ENCODE results near the gene STC2. TPM values are rescaled to one million over a fixed set of nuclear protein-coding genes. Genes with fewer than 3 reads are reported as not detected.
"Not testable (repeated sequence)": the region's sequence is repeated elsewhere in the genome, so short reads cannot be mapped to it uniquely, and the experiment has no call there.

STC2 gene, protein sequence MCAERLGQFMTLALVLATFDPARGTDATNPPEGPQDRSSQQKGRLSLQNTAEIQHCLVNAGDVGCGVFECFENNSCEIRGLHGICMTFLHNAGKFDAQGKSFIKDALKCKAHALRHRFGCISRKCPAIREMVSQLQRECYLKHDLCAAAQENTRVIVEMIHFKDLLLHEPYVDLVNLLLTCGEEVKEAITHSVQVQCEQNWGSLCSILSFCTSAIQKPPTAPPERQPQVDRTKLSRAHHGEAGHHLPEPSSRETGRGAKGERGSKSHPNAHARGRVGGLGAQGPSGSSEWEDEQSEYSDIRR
- 65.2 and 103 TPM in 2 replicates for total RNA-seq (2014; rRNA removed; shearing (Covaris generic); ENCODE audit: low replicate concordance)

DNA sequence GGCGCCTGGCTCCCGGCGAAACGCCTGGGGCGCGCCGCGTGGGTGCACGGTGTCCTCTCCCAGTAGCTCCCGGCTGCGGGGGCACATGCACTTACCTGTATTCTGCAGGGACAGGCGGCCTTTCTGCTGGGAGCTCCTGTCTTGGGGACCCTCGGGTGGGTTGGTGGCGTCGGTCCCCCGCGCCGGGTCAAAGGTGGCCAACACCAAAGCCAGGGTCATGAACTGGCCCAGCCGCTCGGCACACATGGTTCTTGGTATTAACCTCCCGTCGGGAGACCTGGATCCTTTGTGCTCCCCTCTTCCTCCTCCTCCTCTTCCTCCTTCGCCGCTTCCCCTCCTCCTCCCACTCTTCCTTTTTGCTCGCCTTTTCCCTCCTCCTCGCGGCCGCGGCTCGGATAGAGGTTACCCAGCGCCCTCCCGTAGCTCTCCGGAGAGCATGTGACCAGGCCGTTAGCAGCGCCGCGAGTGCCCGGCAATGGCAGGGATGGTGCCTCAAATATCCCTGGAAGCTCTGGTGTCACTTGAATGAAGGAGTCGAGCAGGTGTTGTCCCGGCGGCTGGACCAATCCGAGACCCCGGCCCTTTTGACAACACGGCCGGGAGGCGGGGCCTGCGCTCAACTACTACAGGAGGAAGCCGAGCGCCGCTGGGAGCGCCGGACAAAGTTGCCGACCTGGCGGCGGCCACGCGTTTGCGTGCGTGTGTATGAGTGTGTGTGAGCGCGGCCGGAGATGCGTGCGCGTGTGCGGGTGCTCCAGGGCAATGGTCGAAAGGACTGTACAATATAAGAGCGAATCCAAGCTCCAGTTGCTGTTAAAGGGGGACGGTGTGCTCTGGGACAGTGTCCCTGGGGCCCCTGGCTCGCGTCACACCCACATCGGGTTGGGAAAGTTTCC lies at the start of gene STC2:
TSS of gene STC2 (minus strand) at position 467 of the 896 bp plus-strand sequence. CDS start at position 246, 221 bp downstream.
- no peaks in the 10 kb centered on the region for H3K9me3 ChIP-seq
- peaks cover 47% of the 10 kb centered on the region for H3K36me3 ChIP-seq
- H3K4me3 ChIP-seq, result peak within 1 kb of the TSS; percentile 93
- H3K27me3 ChIP-seq, result no peaks in the 10 kb centered on the region
- peak; percentile 99 for DNase-seq

GRCh38 chr5:173371400-173371799 lies 43.2 kb upstream of the STC2 start:
- no peaks in the 10 kb centered on the region for H3K36me3 ChIP-seq
- H3K9me3 ChIP-seq, result peaks cover 2% of the 10 kb centered on the region; the same call in 1 of the 2 replicates
- H3K27me3 ChIP-seq, result no peaks in the 10 kb centered on the region
- DNase-seq, result no peak
- H3K4me3 ChIP-seq, result no peak overlapping the region

DNA sequence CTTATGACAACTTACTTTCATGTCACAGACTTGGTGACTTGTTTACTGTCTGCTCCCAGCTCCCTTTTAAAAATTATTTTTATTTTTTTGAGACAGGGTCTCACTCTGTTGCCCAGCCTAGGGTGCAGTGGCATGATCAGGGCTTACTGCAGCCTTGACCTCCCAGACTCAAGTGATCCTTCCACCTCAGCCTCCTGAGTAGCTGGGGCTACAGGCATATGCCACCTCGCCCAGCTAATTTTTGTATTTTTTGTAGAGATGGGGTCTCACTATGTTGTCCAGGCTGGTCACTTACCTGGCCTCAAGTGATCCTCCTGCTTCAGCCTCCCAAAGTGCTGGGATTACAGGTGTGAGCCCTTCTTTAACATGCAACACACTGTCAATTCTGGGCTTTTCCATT lies 35.2 kb upstream of the STC2 start:
- H3K4me3 ChIP-seq, H3K27me3 ChIP-seq, H3K9me3 ChIP-seq, DNase-seq, H3K36me3 ChIP-seq: not testable (repeated sequence)

DNA sequence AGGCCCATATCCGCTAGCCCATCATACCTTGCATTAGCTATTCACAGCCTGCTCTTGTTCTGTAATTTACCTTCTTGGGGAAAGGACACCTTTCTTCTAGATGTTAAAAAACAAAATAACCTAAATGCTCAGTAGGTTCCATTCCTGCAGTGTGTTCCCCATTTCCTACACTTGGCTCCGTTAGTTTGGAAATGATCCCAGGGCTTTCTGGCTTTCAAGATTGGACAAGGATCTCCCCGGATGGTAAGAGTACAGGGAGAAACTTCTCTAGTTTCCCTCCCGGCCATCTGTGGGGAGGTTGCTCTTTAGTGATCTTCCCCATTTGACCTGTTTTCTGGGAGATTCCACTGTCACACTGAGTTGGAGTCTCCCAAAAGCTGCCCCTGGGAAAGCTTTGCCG lies 27.3 kb upstream of the STC2 start:
- Histone ChIP-seq H3K27me3 (no peaks in the 10 kb centered on the region), H3K36me3 (no peaks in the 10 kb centered on the region), H3K9me3 (no peaks in the 10 kb centered on the region), H3K4me3 (no peak overlapping the region)
- DNase-seq, result no peak

GRCh38 chr5:173354645-173355044 lies 26.4 kb upstream of the STC2 start:
- Histone ChIP-seq H3K9me3 (no peaks in the 10 kb centered on the region), H3K27me3 (no peaks in the 10 kb centered on the region), H3K4me3 (no peak overlapping the region), H3K36me3 (no peaks in the 10 kb centered on the region)
- DNase-seq, result no peak

DNA sequence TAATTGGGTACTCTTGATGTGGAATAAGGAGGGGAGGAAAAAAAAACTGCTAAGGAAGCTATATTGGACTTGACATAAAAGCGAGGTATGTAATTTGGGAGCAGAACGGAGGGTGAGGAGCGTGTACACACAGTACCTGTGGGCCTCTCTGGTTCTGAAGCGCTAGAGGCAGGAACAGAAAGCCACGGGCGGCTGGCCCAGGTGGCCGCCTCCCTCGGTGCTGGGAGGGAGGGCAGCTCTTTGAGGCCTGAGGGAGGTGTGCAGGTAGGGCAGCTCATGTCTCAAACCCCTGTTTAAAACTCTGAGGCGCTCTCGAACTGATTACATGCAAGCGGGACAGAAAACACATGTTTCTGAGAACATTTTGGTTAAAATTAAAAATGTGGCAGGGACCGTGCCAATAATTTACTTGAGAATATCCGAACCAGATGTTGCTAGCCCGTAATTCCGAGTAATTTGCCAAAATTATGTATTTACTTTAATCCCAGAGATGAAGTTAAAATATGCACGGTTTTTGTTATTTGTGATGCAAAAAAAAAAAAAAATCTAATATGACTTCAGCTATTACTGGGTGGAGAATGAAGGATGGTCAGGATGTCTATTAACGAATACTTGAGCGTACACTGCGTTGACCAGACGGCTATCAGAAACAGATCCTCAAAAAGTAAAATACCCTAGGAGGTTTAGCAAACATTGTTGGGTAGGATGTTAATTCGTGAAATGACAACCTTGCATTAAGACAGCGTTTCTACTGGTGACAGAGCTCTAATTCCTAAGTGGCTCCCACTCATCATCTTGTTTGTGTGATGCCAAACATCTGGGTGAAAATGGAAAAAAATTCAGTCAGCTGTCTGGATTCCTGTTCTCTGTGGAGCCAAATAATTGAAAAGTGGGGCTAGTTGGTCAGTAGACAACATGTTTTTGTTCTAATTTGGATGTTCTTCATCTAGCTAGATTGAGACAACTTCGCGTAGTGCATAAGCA lies 24.4 kb upstream of the STC2 start:
- no peaks in the 10 kb centered on the region for H3K9me3 ChIP-seq
- no peak for DNase-seq

GRCh38 chr5:173342813-173343755 lies 14.9 kb upstream of the STC2 start:
- no peak for DNase-seq
- Histone ChIP-seq H3K27me3 (no peaks in the 10 kb centered on the region), H3K9me3 (no peaks in the 10 kb centered on the region; the same call in 1 of the 2 replicates), H3K36me3 (no peaks in the 10 kb centered on the region), H3K4me3 (no peak overlapping the region)

More for the DNA sequence above, 24.4 kb upstream of the STC2 start:
- no peaks in the 10 kb centered on the region for H3K36me3 ChIP-seq
- no peak overlapping the region for H3K4me3 ChIP-seq
- no peaks in the 10 kb centered on the region for H3K27me3 ChIP-seq

DNA sequence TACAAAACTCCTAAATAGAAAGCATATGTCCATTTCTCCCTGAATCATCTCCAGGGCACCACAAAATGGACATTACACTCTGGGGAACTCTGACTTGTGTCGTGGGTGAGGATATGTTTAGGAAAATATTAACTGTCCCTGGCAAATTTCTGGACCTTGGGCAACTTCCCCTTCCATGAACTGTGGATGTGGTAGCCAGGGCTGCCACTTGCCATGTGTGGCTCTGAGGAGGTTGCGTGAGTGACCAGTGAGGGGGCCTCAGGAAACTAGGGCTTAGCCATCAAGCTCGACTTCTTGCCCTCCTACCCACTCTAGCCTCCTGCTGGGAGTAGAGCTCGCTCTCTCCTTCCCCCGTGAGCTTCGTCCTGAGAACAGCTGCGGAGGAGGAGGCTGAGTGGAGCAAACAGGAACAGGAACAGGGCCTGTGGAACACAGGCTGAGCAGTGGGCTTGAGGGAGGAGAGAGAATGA lies 13.8 kb upstream of the STC2 start:
- Histone ChIP-seq H3K36me3 (no peaks in the 10 kb centered on the region; the same call in 1 of the 2 replicates), H3K4me3 (no peak overlapping the region), H3K27me3 (no peaks in the 10 kb centered on the region), H3K9me3 (no peaks in the 10 kb centered on the region)
- DNase-seq, result no peak

DNA sequence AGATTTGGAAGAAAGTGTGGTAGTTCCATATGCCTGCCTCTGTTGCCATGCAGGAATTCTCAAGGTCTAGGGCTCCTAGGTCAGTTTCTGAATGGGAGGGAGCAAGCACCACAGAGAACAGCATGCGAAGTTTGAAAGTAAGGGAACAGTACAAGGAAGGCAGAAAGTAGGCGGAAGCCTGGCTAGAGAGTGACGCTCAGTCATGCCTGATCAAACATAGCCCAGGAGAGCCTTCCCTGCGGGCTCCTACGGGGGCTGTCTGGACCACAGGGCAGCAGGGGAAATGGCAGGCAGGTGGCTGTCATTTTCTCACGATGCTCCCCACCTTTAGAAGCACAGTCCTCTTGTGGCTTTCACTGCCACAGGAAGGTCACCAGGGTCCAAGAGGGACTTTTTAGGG lies 12.8 kb upstream of the STC2 start:
- H3K9me3 ChIP-seq, result no peaks in the 10 kb centered on the region

DNA sequence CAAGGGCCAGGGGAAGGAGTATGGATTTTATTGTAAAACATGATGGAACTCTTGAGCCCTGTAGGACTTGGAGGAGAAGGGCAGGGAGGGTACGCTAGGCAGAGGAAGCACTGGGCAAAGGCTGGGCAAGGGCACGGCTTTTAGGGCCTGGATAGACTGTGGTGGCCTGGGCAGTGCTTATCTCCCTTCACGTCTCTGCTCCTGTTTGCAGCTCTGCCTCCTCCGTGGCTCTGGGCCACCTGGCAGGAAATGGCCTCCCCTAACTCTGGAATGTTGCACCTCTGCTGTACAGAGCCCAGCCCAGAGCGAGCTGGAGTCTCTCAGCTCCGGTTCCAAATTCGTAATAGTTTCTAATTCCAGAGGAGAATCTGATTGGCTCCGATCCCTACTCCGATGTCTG lies 12.2 kb upstream of the STC2 start:
- Histone ChIP-seq H3K36me3 (no peaks in the 10 kb centered on the region; the same call in none of the 2 replicates), H3K9me3 (no peaks in the 10 kb centered on the region), H3K4me3 (no peak overlapping the region), H3K27me3 (no peaks in the 10 kb centered on the region)
- no peak for DNase-seq

More for the DNA sequence above, 12.8 kb upstream of the STC2 start:
- no peaks in the 10 kb centered on the region for H3K27me3 ChIP-seq
- H3K36me3 ChIP-seq, result no peaks in the 10 kb centered on the region; the same call in 1 of the 2 replicates
- no peak for DNase-seq
- no peak overlapping the region for H3K4me3 ChIP-seq

GRCh38 chr5:173339286-173339685 lies 11.1 kb upstream of the STC2 start:
- no peak for DNase-seq
- Histone ChIP-seq H3K4me3 (no peak overlapping the region), H3K9me3 (no peaks in the 10 kb centered on the region), H3K36me3 (no peaks in the 10 kb centered on the region; the same call in none of the 2 replicates), H3K27me3 (no peaks in the 10 kb centered on the region)

- Histone ChIP-seq H3K27me3 (no peaks in the 10 kb centered on the region), H3K36me3 (no peaks in the 10 kb centered on the region; the same call in none of the 2 replicates), H3K4me3 (no peak overlapping the region), H3K9me3 (no peaks in the 10 kb centered on the region)
- DNase-seq, result no peak
Measured at GRCh38 chr5:173338380-173339015, 10.3 kb upstream of the STC2 start.

GRCh38 chr5:173334808-173335207 lies 6.6 kb upstream of the STC2 start:
- no peaks in the 10 kb centered on the region; the same call in none of the 2 replicates for H3K36me3 ChIP-seq
- H3K9me3 ChIP-seq, result no peaks in the 10 kb centered on the region
- no peaks in the 10 kb centered on the region for H3K27me3 ChIP-seq
- DNase-seq, result no peak
- no peak overlapping the region for H3K4me3 ChIP-seq

- no peak overlapping the region for H3K4me3 ChIP-seq
- no peaks in the 10 kb centered on the region; the same call in none of the 2 replicates for H3K36me3 ChIP-seq
- H3K27me3 ChIP-seq, result no peaks in the 10 kb centered on the region
- H3K9me3 ChIP-seq, result no peaks in the 10 kb centered on the region
- DNase-seq, result no peak
Measured at GRCh38 chr5:173333925-173334661, 5.9 kb upstream of the STC2 start.

Data from MG63 (cell line).